Neural cell (in vitro differentiated cells): ENCODE results near the gene ZNF512.

Experiments
- EP300 ChIP-seq: fragments of 450-650 bp; conservative IDR thresholded peaks from 2 replicates; pipeline ENCODE4 v1.6.1; 2014; ENCODE audit warnings: antibody characterized with exemption, mild to moderate bottlenecking, moderate library complexity; ENCODE audit not compliant: poor library complexity, severe bottlenecking
- EZH2 ChIP-seq: fragments of 200-600, 300-800 bp; shearing (Covaris generic), sonication (generic); IDR thresholded peaks from 2 replicates; pipeline ENCODE4 v1.6.1; 2014; ENCODE audit warnings: antibody characterized with exemption, low read length, borderline replicate concordance, mild to moderate bottlenecking; ENCODE audit not compliant: insufficient read depth, poor library complexity, severe bottlenecking
- POLR2AphosphoS5 ChIP-seq: IDR thresholded peaks from 2 replicates; pipeline ENCODE4 v1.6.1; 2012
- RAD21 ChIP-seq: fragments of 450-650 bp; conservative IDR thresholded peaks from 2 replicates; pipeline ENCODE4 v1.6.1; 2014; ENCODE audit warnings: antibody characterized with exemption, mild to moderate bottlenecking, moderate library complexity
- SMC3 ChIP-seq: fragments of 450-650 bp; conservative IDR thresholded peaks from 2 replicates; pipeline ENCODE4 v1.6.1; 2014; ENCODE audit warnings: antibody characterized with exemption, mild to moderate bottlenecking, moderate library complexity; ENCODE audit not compliant: poor library complexity
- TAF1 ChIP-seq: IDR thresholded peaks from 2 replicates; pipeline ENCODE4 v1.6.1; 2012; ENCODE audit warnings: low read depth
- TF ChIP-seq, protein P1 (sequence below): fragments of 450-650 bp; IDR thresholded peaks from 2 replicates; pipeline ENCODE4 v1.5.1; 2014; ENCODE audit warnings: antibody characterized with exemption, mild to moderate bottlenecking, moderate library complexity; ENCODE audit not compliant: poor library complexity, severe bottlenecking
- TF ChIP-seq, protein P2 (sequence below): IDR thresholded peaks from 2 replicates; pipeline ENCODE4 v1.6.1; 2012; ENCODE audit warnings: borderline replicate concordance

DNA sequence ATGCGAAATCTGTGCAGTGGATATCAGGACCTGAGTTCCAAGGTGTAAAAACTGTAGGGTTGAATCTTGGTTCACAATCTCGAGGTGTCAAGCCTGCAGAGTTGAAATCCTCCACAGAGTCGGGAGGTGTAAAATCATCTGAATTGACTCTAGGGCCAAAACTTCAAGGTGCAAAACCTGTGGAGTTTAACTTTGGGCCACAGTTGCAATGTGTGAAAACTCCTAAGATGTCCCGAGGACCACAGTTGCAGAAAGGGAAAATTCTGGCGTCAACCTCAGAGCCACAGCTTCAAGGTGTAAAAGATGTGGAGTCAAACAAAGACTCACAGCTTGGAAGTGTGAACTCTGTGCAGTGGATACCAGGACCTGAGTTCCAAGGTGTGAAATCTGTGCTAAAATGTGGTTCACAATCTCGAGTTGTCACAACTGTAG, 9.8 kb upstream of the ZNF512 start:
- TF ChIP-seq, protein P1, sequence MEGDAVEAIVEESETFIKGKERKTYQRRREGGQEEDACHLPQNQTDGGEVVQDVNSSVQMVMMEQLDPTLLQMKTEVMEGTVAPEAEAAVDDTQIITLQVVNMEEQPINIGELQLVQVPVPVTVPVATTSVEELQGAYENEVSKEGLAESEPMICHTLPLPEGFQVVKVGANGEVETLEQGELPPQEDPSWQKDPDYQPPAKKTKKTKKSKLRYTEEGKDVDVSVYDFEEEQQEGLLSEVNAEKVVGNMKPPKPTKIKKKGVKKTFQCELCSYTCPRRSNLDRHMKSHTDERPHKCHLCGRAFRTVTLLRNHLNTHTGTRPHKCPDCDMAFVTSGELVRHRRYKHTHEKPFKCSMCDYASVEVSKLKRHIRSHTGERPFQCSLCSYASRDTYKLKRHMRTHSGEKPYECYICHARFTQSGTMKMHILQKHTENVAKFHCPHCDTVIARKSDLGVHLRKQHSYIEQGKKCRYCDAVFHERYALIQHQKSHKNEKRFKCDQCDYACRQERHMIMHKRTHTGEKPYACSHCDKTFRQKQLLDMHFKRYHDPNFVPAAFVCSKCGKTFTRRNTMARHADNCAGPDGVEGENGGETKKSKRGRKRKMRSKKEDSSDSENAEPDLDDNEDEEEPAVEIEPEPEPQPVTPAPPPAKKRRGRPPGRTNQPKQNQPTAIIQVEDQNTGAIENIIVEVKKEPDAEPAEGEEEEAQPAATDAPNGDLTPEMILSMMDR, result no peak
- TF ChIP-seq EP300, result no peak
- TF ChIP-seq, protein P2, sequence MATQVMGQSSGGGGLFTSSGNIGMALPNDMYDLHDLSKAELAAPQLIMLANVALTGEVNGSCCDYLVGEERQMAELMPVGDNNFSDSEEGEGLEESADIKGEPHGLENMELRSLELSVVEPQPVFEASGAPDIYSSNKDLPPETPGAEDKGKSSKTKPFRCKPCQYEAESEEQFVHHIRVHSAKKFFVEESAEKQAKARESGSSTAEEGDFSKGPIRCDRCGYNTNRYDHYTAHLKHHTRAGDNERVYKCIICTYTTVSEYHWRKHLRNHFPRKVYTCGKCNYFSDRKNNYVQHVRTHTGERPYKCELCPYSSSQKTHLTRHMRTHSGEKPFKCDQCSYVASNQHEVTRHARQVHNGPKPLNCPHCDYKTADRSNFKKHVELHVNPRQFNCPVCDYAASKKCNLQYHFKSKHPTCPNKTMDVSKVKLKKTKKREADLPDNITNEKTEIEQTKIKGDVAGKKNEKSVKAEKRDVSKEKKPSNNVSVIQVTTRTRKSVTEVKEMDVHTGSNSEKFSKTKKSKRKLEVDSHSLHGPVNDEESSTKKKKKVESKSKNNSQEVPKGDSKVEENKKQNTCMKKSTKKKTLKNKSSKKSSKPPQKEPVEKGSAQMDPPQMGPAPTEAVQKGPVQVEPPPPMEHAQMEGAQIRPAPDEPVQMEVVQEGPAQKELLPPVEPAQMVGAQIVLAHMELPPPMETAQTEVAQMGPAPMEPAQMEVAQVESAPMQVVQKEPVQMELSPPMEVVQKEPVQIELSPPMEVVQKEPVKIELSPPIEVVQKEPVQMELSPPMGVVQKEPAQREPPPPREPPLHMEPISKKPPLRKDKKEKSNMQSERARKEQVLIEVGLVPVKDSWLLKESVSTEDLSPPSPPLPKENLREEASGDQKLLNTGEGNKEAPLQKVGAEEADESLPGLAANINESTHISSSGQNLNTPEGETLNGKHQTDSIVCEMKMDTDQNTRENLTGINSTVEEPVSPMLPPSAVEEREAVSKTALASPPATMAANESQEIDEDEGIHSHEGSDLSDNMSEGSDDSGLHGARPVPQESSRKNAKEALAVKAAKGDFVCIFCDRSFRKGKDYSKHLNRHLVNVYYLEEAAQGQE, result no peak
- no peak for TF ChIP-seq POLR2AphosphoS5
- TF ChIP-seq EZH2, result no peak
- no peak for TF ChIP-seq TAF1
- no peak for TF ChIP-seq RAD21
- TF ChIP-seq SMC3, result no peak
